K562 (cell line): ENCODE results near the gene ABCC6. TPM values are rescaled to one million over a fixed set of nuclear protein-coding genes. Genes with fewer than 3 reads are reported as not detected.
A peak's percentile ranks its signal among the peaks of the same experiment; 100 is the strongest.

Experiments used
- ATAC-seq: fragments of 200-7000 bp; cut with Tn5 transposase; 3 replicates; pipeline ENCODE4 v1.9.1; 2020; ENCODE audit warnings: moderate library complexity
- BruUV-seq: library from RNA; stranded (reverse); fragments of 400-500 nt; replicated peaks from 2 replicates; lab custom pipeline; 2021; lab: Mats Ljungman, UMichigan
- CTCF ChIA-PET: fragments of 300-600 bp; formaldehyde crosslinking; extraction: SDS; loops from one replicate; lab custom pipeline; 2021; ENCODE audit warnings: low intra/inter-chr PET ratio; lab: Yijun Ruan, JAX
- POLR2A ChIA-PET: fragments of 300-600, 350-650 bp; sonication (Branson Sonifier 250); formaldehyde crosslinking; extraction: SDS; loops from one replicate; lab custom pipeline; 2021; ENCODE audit warnings: antibody characterized with exemption, inconsistent platforms; lab: Yijun Ruan, JAX
- DNase-seq, 4 experiments: peaks; one replicate each; pipeline versions ENCODE4 v3.0.0 to v3.0.0-alpha.2; 2011 to 2018; ENCODE audit warnings: low spot score in 3 of 4, mixed read lengths in 3 of 4; ENCODE audit errors: extremely low read depth in 1 of 4
- FAIRE-seq: peaks from 2 replicates; lab custom pipeline; 2011; peaks lifted over from hg19 to GRCh38; lab: Jason Lieb, UNC
- H2AFZ ChIP-seq: 2 replicates; pipeline ENCODE4 v1.6.0; 2011; ENCODE audit warnings: low read depth, low read length, control low read depth, inconsistent platforms
- H3K27ac ChIP-seq: fragments of 200-600 bp; 3 replicates; pipeline ENCODE4 v1.8.0; 2011; ENCODE audit warnings: low read depth, mild to moderate bottlenecking, control low read depth, inconsistent platforms, low read length, moderate library complexity, mixed read lengths; ENCODE audit errors: extremely low read depth
- H3K27me3 ChIP-seq, 2 experiments: fragments of 300-600 bp in 1 of 2; 2 replicates in 1 of 2; 3 replicates in 1 of 2; pipeline versions ENCODE4 v1.6.0 to v1.8.0; 2011; ENCODE audit warnings: inconsistent platforms in 2 of 2, low read length in 2 of 2, mild to moderate bottlenecking in 1 of 2, mixed read lengths in 1 of 2, moderate library complexity in 1 of 2; ENCODE audit not compliant: control insufficient read depth in 2 of 2, insufficient read depth in 2 of 2
- H3K36me3 ChIP-seq: fragments of 300-600 bp; 3 replicates; pipeline ENCODE4 v1.8.0; 2011; ENCODE audit warnings: mild to moderate bottlenecking, low read length, inconsistent platforms; ENCODE audit not compliant: control insufficient read depth, insufficient read depth
- H3K4me1 ChIP-seq, 2 experiments: fragments of 200-600 bp in 1 of 2; replicated peaks in 1 of 2; 2 replicates in 1 of 2; 3 replicates in 1 of 2; pipeline versions ENCODE4 v1.5.1 to v1.8.0; 2011; ENCODE audit warnings: inconsistent platforms in 2 of 2, low read length in 2 of 2, mild to moderate bottlenecking in 1 of 2, mixed read lengths in 1 of 2, moderate library complexity in 1 of 2; ENCODE audit not compliant: control insufficient read depth in 2 of 2, insufficient read depth in 2 of 2
- H3K4me2 ChIP-seq: 2 replicates; pipeline ENCODE4 v1.6.1; 2011; ENCODE audit warnings: low read length, control low read depth, inconsistent platforms, mixed read lengths; ENCODE audit not compliant: insufficient read depth
- H3K4me3 ChIP-seq: fragments of 200-600 bp; sonication (generic), shearing (Covaris generic); 2 replicates; pipeline ENCODE4 v1.5.1; 2016; ENCODE audit warnings: control low read depth, inconsistent platforms
- H3K79me2 ChIP-seq: fragments of 200-600 bp; 3 replicates; pipeline ENCODE4 v1.8.0; 2011; ENCODE audit warnings: low read length, inconsistent platforms; ENCODE audit not compliant: control insufficient read depth, insufficient read depth
- H3K9ac ChIP-seq, 2 experiments: 2 replicates each; pipeline versions ENCODE4 v1.6.0 to v1.6.1; 2011; ENCODE audit warnings: low read depth in 2 of 2, low read length in 2 of 2, control low read depth in 1 of 2, inconsistent platforms in 1 of 2, mild to moderate bottlenecking in 1 of 2, mixed read lengths in 1 of 2; ENCODE audit not compliant: insufficient read depth in 1 of 2
- H3K9me1 ChIP-seq: one replicate; pipeline ENCODE4 v1.6.0; 2011; ENCODE audit warnings: inconsistent platforms, mild to moderate bottlenecking, low read length, moderate library complexity; ENCODE audit not compliant: control insufficient read depth, insufficient read depth
- H3K9me3 ChIP-seq: replicated peaks from 2 replicates; pipeline ENCODE4 v1.5.1; 2011; ENCODE audit warnings: low read depth, low read length, inconsistent platforms; ENCODE audit not compliant: control insufficient read depth, insufficient read depth
- H4K20me1 ChIP-seq: replicated peaks from 2 replicates; pipeline ENCODE4 v1.6.1; 2011; ENCODE audit warnings: low read length, inconsistent platforms, mixed read lengths; ENCODE audit not compliant: control insufficient read depth, insufficient read depth
- ADNP ChIP-seq: fragments of 200-800 bp; sonication (Bioruptor generic); IDR thresholded peaks from 2 replicates; pipeline ENCODE4 v1.6.1; 2016; ENCODE audit warnings: missing genetic modification characterization, missing compliant biosample characterization
- BCOR ChIP-seq: fragments of 450-650 bp; IDR thresholded peaks from 2 replicates; pipeline ENCODE4 v1.6.1; 2016
- CBX1 ChIP-seq: sonication (generic); IDR thresholded peaks from 2 replicates; pipeline ENCODE4 v1.6.1; 2016; ENCODE audit warnings: antibody characterized with exemption, low read depth, mild to moderate bottlenecking
- CBX3 ChIP-seq, 2 experiments: IDR thresholded peaks; 1 replicate in 1 of 2; 2 replicates in 1 of 2; pipeline ENCODE4 v1.6.1; 2012; ENCODE audit warnings: inconsistent platforms in 2 of 2, low read length in 2 of 2, borderline replicate concordance in 1 of 2, control low read depth in 1 of 2
- KDM1A ChIP-seq, 2 experiments: fragments of 450-650 bp; IDR thresholded peaks; 2 replicates each; pipeline ENCODE4 v1.6.1; 2016; ENCODE audit warnings: mild to moderate bottlenecking in 2 of 2
- NR1H2 ChIP-seq: sonication (generic); formaldehyde crosslinking; IDR thresholded peaks from 2 replicates; pipeline ENCODE4 v1.4.0; 2020; ENCODE audit warnings: mild to moderate bottlenecking, missing genetic modification reagents
- RBM25 ChIP-seq: fragments of 200-400 bp; formaldehyde crosslinking; IDR thresholded peaks from 2 replicates; pipeline ENCODE4 v1.6.1; 2018; ENCODE audit warnings: low read length, low read depth, moderate library complexity; ENCODE audit not compliant: severe bottlenecking
- SMARCA5 ChIP-seq: fragments of 450-650 bp; IDR thresholded peaks from 2 replicates; pipeline ENCODE4 v1.6.1; 2016
- ZBTB1 ChIP-seq: sonication (generic); formaldehyde crosslinking; IDR thresholded peaks from 2 replicates; pipeline ENCODE4 v1.8.1; 2023; ENCODE audit warnings: missing genetic modification reagents, low read depth, mild to moderate bottlenecking, borderline replicate concordance
- ZNF699 ChIP-seq: fragments of 250-450 bp; sonication (Bioruptor Pico); IDR thresholded peaks from 2 replicates; pipeline ENCODE4 v1.8.0; 2021; ENCODE audit warnings: mild to moderate bottlenecking, moderate library complexity; ENCODE audit not compliant: insufficient replicate concordance
- WGBS: fragments of 100-300 bp; shearing (Covaris generic); methylation state at CpG from one replicate; pipeline ENCODE4 v1.1.6; 2016; ENCODE audit warnings: low coverage, mixed read lengths; ENCODE audit not compliant: insufficient coverage; ENCODE audit errors: missing lambda C conversion rate; 5-methylcytosine and 5-hydroxymethylcytosine counted together
- in situ Hi-C: fragments of 300-500 bp; cut with MboI; formaldehyde crosslinking; loops from 4 replicates; pipeline ENCODE4 v1.15.0; 2018; ENCODE audit warnings: inconsistent platforms, mixed read lengths
- intact Hi-C: fragments of 100-400 bp; cut with micrococcal nuclease; formaldehyde crosslinking; loops from 2 replicates; pipeline ENCODE4 v1.14.2; 2022
- polyA plus RNA-seq, 8 experiments: library from polyadenylated mRNA; depleted of rRNA in 4 of 8; stranded (reverse) in 5 of 8; unstranded in 3 of 8; fragments of >200 nt; fragmentation: Nextera tagmentation in 2 of 8; fragmentation: Illumina TruSeq in 1 of 8; extraction: Ambion mirVana in 2 of 8; extraction: Trizol in 1 of 8; gene quantifications; 2 replicates each; pipeline versions ENCODE4 v1.2.1 to v1.2.3, GENCODE V29; 2011 to 2014; ENCODE audit warnings: inconsistent platforms in 1 of 8, missing spikeins in 1 of 8
- total RNA-seq, 7 experiments: library from RNA; depleted of rRNA in 6 of 7; stranded (reverse); fragments of >200 nt in 6 of 7; fragmentation: Illumina TruSeq in 2 of 7; extraction: Trizol in 2 of 7; gene quantifications; 2 replicates each; pipeline versions ENCODE4 v1.2.1 to v1.2.3, GENCODE V29; 2011 to 2021; ENCODE audit warnings: low replicate concordance in 1 of 7
- TF ChIP-seq, protein P1 (sequence below): IDR thresholded peaks from 2 replicates; pipeline ENCODE4 v1.6.1; 2016; ENCODE audit warnings: missing genetic modification characterization, missing compliant biosample characterization

Gene ABCC6
- total and polyA plus RNA-seq, 9 of the 15 experiments (the other 6 are each of a cell fraction or from before 2014, with no cell fraction given): 0.03 to 0.46 (median 0.07) TPM; not detected in 4

DNA sequence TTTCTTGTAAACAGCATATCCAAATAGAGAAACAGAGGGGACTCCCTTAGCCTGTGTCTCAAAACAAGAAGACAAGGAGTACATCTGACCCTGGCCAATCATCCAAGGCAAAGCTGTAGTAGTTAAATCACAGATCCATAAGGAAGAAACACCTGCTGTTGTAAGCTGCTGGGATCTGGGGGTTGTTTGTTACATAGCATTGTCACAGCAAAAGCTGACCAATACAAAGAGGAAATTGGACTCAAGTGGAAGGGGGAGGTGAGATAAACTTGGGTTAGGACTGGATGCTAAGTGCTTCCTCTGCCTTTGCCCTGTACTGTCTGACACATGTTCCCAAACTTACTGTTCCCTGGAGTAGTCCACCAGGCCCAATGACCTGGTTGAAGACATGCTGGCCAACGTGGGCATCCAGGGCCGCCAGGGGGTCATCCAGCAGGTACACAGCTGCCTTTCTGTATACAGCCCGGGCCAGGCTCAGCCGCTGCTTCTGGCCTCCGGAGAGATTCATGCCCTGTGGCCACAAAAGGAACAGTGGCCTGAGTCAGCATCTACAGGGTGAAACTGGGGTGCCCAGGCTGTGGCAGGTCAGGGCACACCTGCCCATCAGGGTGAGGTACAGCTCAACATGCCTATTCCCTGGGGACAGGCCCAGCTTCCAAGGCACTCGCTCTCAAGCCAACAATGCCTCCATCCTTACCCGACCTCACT, 44.7 kb downstream of the ABCC6 start:
- Histone ChIP-seq H2AFZ (no peak overlapping the region), H3K79me2 (no peaks in the 10 kb centered on the region), H3K4me2 (no peak overlapping the region), H3K36me3 (no peaks in the 10 kb centered on the region), H3K4me3 (no peak overlapping the region), H3K27ac (no peak overlapping the region), H3K9ac (no peak overlapping the region), H3K9me3 (peaks cover 6% of the 10 kb centered on the region), H4K20me1 (no peaks in the 10 kb centered on the region), H3K4me1 (peaks cover 4 to 7% of the 10 kb centered on the region in 2 experiments; a peak in 2 of 5 replicates), H3K27me3 (peaks cover 0 to 17% of the 10 kb centered on the region in 2 experiments; a peak in 3 of 5 replicates), H3K9me1 (no peaks in the 10 kb centered on the region)
- TF ChIP-seq NR1H2 (CRISPR knock-in tag) (no peak), RBM25 (peak; percentile 18), CBX3 (IDR thresholded peaks at IDR 0.05; ENCODE audit: borderline replicate concordance in 1 of 2, low read length in 2 of 2) (peak in 1 of 2 experiments; percentile 50; a peak in 1 of 3 replicates)
- ATAC-seq (no peak), DNase-seq (no peak), FAIRE-seq (no peak)
- intact Hi-C loops: no loop called here
- POLR2A ChIA-PET: no interaction called here
- 16% methylated on average over 7 of the region's 7 CpGs for WGBS
- no TSS peak for BruUV-seq
- in situ Hi-C loops: no loop called here
- CTCF ChIA-PET: no interaction called here

DNA sequence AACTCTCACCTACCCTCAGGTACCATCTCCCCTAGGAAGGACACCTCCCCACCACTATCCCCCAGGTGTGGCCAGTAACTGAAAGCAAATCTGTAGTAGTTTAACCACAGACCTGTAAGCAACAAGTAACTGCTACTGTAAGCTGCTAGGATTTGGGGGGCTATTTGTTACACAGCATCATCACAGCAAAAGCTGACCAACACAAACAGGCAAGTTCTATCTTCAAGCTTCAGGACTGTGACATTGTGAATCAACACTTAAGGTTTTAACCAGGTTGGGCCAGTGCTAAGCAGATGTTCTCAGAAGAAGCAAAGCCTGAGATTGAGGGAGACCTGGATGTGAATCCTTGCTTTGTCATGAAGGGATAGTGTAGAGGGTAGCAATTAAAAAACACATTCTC, 47.0 kb downstream of the ABCC6 start:
- TF ChIP-seq BCOR (peak; percentile 83), ZBTB1 (CRISPR knock-in tag) (no peak), CBX3 (IDR thresholded peaks at IDR 0.05; ENCODE audit: borderline replicate concordance in 1 of 2, low read length in 2 of 2) (peak in 1 of 2 experiments; percentile 95; a peak in 2 of 3 replicates), RBM25 (peak; percentile 48), KDM1A (IDR thresholded peaks at IDR 0.05) (peak; percentile 52 to 61; a peak in 3 of 4 replicates), SMARCA5 (peak; percentile 37; the same call in 1 of the 2 replicates), ADNP (peak; percentile 74; the same call in 1 of the 2 replicates), CBX1 (0 out of 2 replicates have a peak, but pooled peaks have one; percentile 24), ZNF699 (no peak)
- TF ChIP-seq, protein P1, sequence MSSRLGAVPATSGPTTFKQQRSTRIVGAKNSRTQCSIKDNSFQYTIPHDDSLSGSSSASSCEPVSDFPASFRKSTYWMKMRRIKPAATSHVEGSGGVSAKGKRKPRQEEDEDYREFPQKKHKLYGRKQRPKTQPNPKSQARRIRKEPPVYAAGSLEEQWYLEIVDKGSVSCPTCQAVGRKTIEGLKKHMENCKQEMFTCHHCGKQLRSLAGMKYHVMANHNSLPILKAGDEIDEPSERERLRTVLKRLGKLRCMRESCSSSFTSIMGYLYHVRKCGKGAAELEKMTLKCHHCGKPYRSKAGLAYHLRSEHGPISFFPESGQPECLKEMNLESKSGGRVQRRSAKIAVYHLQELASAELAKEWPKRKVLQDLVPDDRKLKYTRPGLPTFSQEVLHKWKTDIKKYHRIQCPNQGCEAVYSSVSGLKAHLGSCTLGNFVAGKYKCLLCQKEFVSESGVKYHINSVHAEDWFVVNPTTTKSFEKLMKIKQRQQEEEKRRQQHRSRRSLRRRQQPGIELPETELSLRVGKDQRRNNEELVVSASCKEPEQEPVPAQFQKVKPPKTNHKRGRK (tag): no peak
- Histone ChIP-seq H3K36me3 (no peaks in the 10 kb centered on the region), H3K79me2 (no peaks in the 10 kb centered on the region), H3K4me1 (no peaks in the 10 kb centered on the region), H2AFZ (no peak overlapping the region), H3K4me3 (no peak overlapping the region), H3K27ac (no peak overlapping the region), H3K9me1 (no peaks in the 10 kb centered on the region), H3K27me3 (no peaks in the 10 kb centered on the region), H4K20me1 (no peaks in the 10 kb centered on the region), H3K9ac (no peak overlapping the region), H3K4me2 (no peak overlapping the region), H3K9me3 (peaks cover 6% of the 10 kb centered on the region)
- BruUV-seq: no TSS peak
- ChIA-PET POLR2A (interaction anchor here (1.1 to 1.3 kb wide), 2 partner anchors 8 to 9 kb away, joined by 3 to 4 read pairs; no protein-coding TSS in a partner anchor), CTCF (no interaction called here)
- FAIRE-seq (no peak), ATAC-seq (no peak), DNase-seq (no peak)
- in situ Hi-C loops: no loop called here
- intact Hi-C loops: no loop called here
